K562 (cell line): ENCODE measurements around the gene DNAAF9.

Experiments used
- CEBPG ChIP-seq, 3 experiments: fragments of 200-800 bp in 1 of 3; sonication (Bioruptor generic) in 1 of 3; sonication (generic) in 1 of 3; formaldehyde crosslinking in 1 of 3; IDR thresholded peaks in 2 of 3; conservative IDR thresholded peaks in 1 of 3; 2 replicates each; pipeline versions ENCODE4 v1.6.1 to v1.8.0; 2016 to 2022; ENCODE audit warnings: missing compliant biosample characterization in 2 of 3, missing genetic modification characterization in 2 of 3, mild to moderate bottlenecking in 1 of 3, missing genetic modification reagents in 1 of 3
- JUNB ChIP-seq: fragments of 450-650 bp; formaldehyde crosslinking; conservative IDR thresholded peaks from 2 replicates; pipeline ENCODE4 v1.4.0; 2020; ENCODE audit warnings: mild to moderate bottlenecking
- TCF7 ChIP-seq: sonication (generic); IDR thresholded peaks from 2 replicates; pipeline ENCODE4 v1.6.1; 2016; ENCODE audit warnings: antibody characterized with exemption, borderline replicate concordance
- TF ChIP-seq, protein P1 (sequence below): sonication (generic); IDR thresholded peaks from 2 replicates; pipeline ENCODE4 v1.6.1; 2016
- TF ChIP-seq, protein P2 (sequence below): sonication (generic); formaldehyde crosslinking; IDR thresholded peaks from 2 replicates; pipeline ENCODE4 v1.8.1; 2023; ENCODE audit warnings: mild to moderate bottlenecking, missing genetic modification reagents, moderate library complexity

DNA sequence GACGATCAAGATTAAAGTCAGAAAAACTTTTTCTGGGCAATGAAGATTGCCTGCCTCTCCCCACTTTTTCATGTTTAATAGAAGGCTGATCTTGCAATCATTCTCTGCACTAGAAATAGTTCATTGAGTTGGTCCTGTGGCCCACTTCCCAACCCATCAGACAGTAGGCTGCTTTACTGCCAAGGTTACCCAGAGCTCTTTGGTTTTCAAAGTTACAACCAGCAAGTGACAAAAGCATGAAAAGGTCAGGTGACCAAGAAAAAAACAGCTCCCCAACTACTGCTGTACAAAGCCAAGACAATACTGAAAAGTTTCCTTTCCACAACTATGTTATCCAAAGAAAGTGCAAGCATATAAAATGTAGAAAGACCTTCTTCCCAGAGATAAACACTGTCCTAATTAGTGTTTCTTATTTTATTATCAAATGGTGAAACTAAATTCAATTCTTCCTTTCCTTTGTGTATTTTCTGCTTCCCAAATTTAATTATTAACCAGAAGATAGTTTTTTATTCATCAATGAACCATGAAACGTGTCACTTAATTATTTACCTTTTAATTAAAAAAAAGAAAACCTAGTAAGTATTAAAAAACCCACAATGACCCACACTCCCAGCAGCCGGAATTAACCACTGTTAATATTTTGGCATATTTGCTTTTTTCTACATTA lies 16.6 kb downstream of the DNAAF9 start:
- TF ChIP-seq TCF7 (no peak), JUNB (CRISPR knock-in tag) (no peak), CEBPG (CRISPR knock-in tag; IDR thresholded peaks at IDR 0.05) (no peak), CEBPG (tag; conservative IDR thresholded peaks at IDR 0.05 in 1 of 2, IDR thresholded peaks at IDR 0.05 in 1 of 2) (no peak)
- TF ChIP-seq, protein P1, sequence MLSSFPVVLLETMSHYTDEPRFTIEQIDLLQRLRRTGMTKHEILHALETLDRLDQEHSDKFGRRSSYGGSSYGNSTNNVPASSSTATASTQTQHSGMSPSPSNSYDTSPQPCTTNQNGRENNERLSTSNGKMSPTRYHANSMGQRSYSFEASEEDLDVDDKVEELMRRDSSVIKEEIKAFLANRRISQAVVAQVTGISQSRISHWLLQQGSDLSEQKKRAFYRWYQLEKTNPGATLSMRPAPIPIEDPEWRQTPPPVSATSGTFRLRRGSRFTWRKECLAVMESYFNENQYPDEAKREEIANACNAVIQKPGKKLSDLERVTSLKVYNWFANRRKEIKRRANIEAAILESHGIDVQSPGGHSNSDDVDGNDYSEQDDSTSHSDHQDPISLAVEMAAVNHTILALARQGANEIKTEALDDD = no peak
- TF ChIP-seq, protein P2, sequence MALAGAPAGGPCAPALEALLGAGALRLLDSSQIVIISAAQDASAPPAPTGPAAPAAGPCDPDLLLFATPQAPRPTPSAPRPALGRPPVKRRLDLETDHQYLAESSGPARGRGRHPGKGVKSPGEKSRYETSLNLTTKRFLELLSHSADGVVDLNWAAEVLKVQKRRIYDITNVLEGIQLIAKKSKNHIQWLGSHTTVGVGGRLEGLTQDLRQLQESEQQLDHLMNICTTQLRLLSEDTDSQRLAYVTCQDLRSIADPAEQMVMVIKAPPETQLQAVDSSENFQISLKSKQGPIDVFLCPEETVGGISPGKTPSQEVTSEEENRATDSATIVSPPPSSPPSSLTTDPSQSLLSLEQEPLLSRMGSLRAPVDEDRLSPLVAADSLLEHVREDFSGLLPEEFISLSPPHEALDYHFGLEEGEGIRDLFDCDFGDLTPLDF (CRISPR knock-in tag) = no peak
